HCT116 (cell line): ENCODE measurements around the gene GPR108.

Source experiments
- CEBPB ChIP-seq: IDR thresholded peaks from 2 replicates; pipeline ENCODE4 v1.6.1; 2012; ENCODE audit warnings: low read depth
- RAD21 ChIP-seq: IDR thresholded peaks from 2 replicates; pipeline ENCODE4 v1.6.1; 2012; ENCODE audit warnings: low read depth, mild to moderate bottlenecking
- TF ChIP-seq, protein P1 (sequence below), 3 experiments: fragments of 200-600 bp in 1 of 3; sonication (generic) in 1 of 3; IDR thresholded peaks in 2 of 3; conservative IDR thresholded peaks in 1 of 3; 2 replicates each; pipeline ENCODE4 v1.5.1; 2012 to 2017; ENCODE audit warnings: low read depth in 2 of 3, low read length in 2 of 3, antibody characterized with exemption in 1 of 3, borderline replicate concordance in 1 of 3, control low read depth in 1 of 3, mild to moderate bottlenecking in 1 of 3, mixed read lengths in 1 of 3, mixed run types in 1 of 3, moderate library complexity in 1 of 3; ENCODE audit not compliant: insufficient read depth in 1 of 3

DNA sequence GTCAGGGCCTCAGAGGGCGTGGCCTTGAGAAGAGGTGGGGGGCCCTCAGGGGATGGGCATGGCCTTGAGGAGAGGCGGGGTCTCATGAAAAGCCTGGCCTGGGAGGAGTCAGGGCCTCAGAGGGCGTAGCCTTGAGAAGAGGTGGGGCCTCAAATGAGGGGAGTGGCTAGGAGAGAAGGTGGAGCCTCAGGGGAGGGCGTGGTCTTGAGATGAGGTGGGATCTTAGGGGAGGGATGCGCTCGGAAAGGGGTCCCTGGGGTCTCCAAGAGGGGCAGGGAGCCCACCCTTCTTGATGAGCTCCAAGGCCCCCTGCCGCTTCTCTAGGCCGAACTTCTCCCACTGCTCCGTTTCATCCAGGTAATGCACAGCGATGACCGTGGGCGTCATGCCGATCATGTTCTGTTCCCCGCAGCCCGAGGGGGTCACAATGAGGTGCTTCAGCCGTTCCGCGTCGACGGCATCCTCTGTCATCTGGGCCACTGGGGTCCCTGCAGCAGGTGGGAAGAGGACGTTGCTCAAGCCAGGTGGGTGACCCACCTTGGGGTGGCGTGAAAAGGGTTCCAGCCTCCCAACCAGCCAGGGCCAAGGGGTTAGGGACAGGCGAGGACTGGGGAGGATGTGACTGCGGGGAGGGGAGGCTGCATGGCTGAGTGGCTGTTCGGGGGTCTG, 43.1 kb downstream of the GPR108 start:
- TF ChIP-seq, protein P1, sequence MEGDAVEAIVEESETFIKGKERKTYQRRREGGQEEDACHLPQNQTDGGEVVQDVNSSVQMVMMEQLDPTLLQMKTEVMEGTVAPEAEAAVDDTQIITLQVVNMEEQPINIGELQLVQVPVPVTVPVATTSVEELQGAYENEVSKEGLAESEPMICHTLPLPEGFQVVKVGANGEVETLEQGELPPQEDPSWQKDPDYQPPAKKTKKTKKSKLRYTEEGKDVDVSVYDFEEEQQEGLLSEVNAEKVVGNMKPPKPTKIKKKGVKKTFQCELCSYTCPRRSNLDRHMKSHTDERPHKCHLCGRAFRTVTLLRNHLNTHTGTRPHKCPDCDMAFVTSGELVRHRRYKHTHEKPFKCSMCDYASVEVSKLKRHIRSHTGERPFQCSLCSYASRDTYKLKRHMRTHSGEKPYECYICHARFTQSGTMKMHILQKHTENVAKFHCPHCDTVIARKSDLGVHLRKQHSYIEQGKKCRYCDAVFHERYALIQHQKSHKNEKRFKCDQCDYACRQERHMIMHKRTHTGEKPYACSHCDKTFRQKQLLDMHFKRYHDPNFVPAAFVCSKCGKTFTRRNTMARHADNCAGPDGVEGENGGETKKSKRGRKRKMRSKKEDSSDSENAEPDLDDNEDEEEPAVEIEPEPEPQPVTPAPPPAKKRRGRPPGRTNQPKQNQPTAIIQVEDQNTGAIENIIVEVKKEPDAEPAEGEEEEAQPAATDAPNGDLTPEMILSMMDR (IDR thresholded peaks at IDR 0.05 in 2 of 3, conservative IDR thresholded peaks at IDR 0.05 in 1 of 3; ENCODE audit: borderline replicate concordance in 1 of 3, insufficient read depth in 1 of 3, low read depth in 2 of 3, low read length in 2 of 3), result no peak
- TF ChIP-seq RAD21 (no peak), CEBPB (no peak)
